ENCODE measurements around the gene HRH2. TPM values are rescaled to one million over a fixed set of nuclear protein-coding genes. Genes with fewer than 3 reads are reported as not detected.

HRH2 gene
- total and polyA plus RNA-seq, 2 donors (not counting 1 experiment from before 2014, with no cell fraction given): 0.03 TPM; not detected in 1

GRCh38 chr5:175668006-175668405, 10.1 kb downstream of the HRH2 start:
- Histone ChIP-seq H3K27me3 (ENCODE audit: control insufficient read depth, insufficient read depth, low read length) (no peaks in the 10 kb centered on the region), H3K9me3 (ENCODE audit: control insufficient read depth, insufficient read depth, low read depth, low read length) (no peaks in the 10 kb centered on the region), H3K4me1 (ENCODE audit: control insufficient read depth, extremely low read depth, insufficient read depth, low read length) (no peaks in the 10 kb centered on the region), H3K27ac (ENCODE audit: insufficient read depth, low read length) (no peak overlapping the region), H3K4me3 (replicated peaks in 1 of 4; ENCODE audit: control extremely low read depth in 1 of 4, insufficient read depth in 1 of 4, low read depth in 3 of 4, low read length in 4 of 4) (no peak overlapping the region), H3K36me3 (ENCODE audit: control insufficient read depth, insufficient read depth, low read length) (no peaks in the 10 kb centered on the region), H2AFZ (ENCODE audit: low read length) (no peak overlapping the region), H3K79me2 (ENCODE audit: control insufficient read depth, insufficient read depth, low read length) (no peaks in the 10 kb centered on the region), H3K4me2 (ENCODE audit: extremely low read depth, insufficient read depth, low read length) (no peak overlapping the region), H4K20me1 (ENCODE audit: control insufficient read depth, extremely low read depth, insufficient read depth, low read length) (no peaks in the 10 kb centered on the region), H3K9ac (ENCODE audit: insufficient read depth, low read length) (no peak overlapping the region)
- TF ChIP-seq EZH2 (IDR thresholded peaks at IDR 0.05; ENCODE audit: low read length, missing control alignments) (no peak), CTCF (conservative IDR thresholded peaks at IDR 0.05 in 1 of 2, IDR thresholded peaks at IDR 0.05 in 1 of 2; ENCODE audit: low read depth in 1 of 2, low read length in 2 of 2) (no peak)
- DNase-seq (ENCODE audit: low read depth in 2 of 2): no peak

- Histone ChIP-seq H3K36me3 (ENCODE audit: control insufficient read depth, insufficient read depth, low read length) (no peaks in the 10 kb centered on the region), H3K9me3 (ENCODE audit: control insufficient read depth, insufficient read depth, low read depth, low read length) (no peaks in the 10 kb centered on the region), H2AFZ (ENCODE audit: low read length) (no peak overlapping the region), H3K27ac (ENCODE audit: insufficient read depth, low read length) (no peak overlapping the region), H3K4me3 (replicated peaks in 1 of 4; ENCODE audit: control extremely low read depth in 1 of 4, insufficient read depth in 1 of 4, low read depth in 3 of 4, low read length in 4 of 4) (no peak overlapping the region), H3K27me3 (ENCODE audit: control insufficient read depth, insufficient read depth, low read length) (no peaks in the 10 kb centered on the region), H3K4me2 (ENCODE audit: extremely low read depth, insufficient read depth, low read length) (no peak overlapping the region), H4K20me1 (ENCODE audit: control insufficient read depth, extremely low read depth, insufficient read depth, low read length) (no peaks in the 10 kb centered on the region), H3K9ac (ENCODE audit: insufficient read depth, low read length) (no peak overlapping the region), H3K79me2 (ENCODE audit: control insufficient read depth, insufficient read depth, low read length) (no peaks in the 10 kb centered on the region), H3K4me1 (ENCODE audit: control insufficient read depth, extremely low read depth, insufficient read depth, low read length) (no peaks in the 10 kb centered on the region)
- no peak for TF ChIP-seq CTCF (conservative IDR thresholded peaks at IDR 0.05 in 1 of 2, IDR thresholded peaks at IDR 0.05 in 1 of 2; ENCODE audit: low read depth in 1 of 2, low read length in 2 of 2)
- TF ChIP-seq EZH2 (IDR thresholded peaks at IDR 0.05; ENCODE audit: low read length, missing control alignments): no peak
- DNase-seq (ENCODE audit: low read depth in 2 of 2): no peak
Observed at GRCh38 chr5:175670372-175670771, 12.5 kb downstream of the HRH2 start.

- no peaks in the 10 kb centered on the region for H3K36me3 ChIP-seq (ENCODE audit: control insufficient read depth, insufficient read depth, low read length)
- no peaks in the 10 kb centered on the region for H3K9me3 ChIP-seq (ENCODE audit: control insufficient read depth, insufficient read depth, low read depth, low read length)
- no peaks in the 10 kb centered on the region for H4K20me1 ChIP-seq (ENCODE audit: control insufficient read depth, extremely low read depth, insufficient read depth, low read length)
- no peak overlapping the region for H3K4me2 ChIP-seq (ENCODE audit: extremely low read depth, insufficient read depth, low read length)
- H2AFZ ChIP-seq (ENCODE audit: low read length): no peak overlapping the region
- no peaks in the 10 kb centered on the region for H3K27me3 ChIP-seq (ENCODE audit: control insufficient read depth, insufficient read depth, low read length)
- no peak overlapping the region for H3K9ac ChIP-seq (ENCODE audit: insufficient read depth, low read length)
- TF ChIP-seq CTCF (conservative IDR thresholded peaks at IDR 0.05 in 1 of 2, IDR thresholded peaks at IDR 0.05 in 1 of 2; ENCODE audit: low read depth in 1 of 2, low read length in 2 of 2) (no peak), EZH2 (IDR thresholded peaks at IDR 0.05; ENCODE audit: low read length, missing control alignments) (no peak)
- H3K4me1 ChIP-seq (ENCODE audit: control insufficient read depth, extremely low read depth, insufficient read depth, low read length): no peaks in the 10 kb centered on the region
- H3K27ac ChIP-seq (ENCODE audit: insufficient read depth, low read length): no peak overlapping the region
- DNase-seq (ENCODE audit: low read depth in 2 of 2): no peak
- H3K79me2 ChIP-seq (ENCODE audit: control insufficient read depth, insufficient read depth, low read length): no peaks in the 10 kb centered on the region
- no peak overlapping the region for H3K4me3 ChIP-seq (replicated peaks in 1 of 4; ENCODE audit: control extremely low read depth in 1 of 4, insufficient read depth in 1 of 4, low read depth in 3 of 4, low read length in 4 of 4)
Observed at GRCh38 chr5:175671013-175671412, 13.1 kb downstream of the HRH2 start.

Data from fibroblast of lung (primary cell).